ENCODE measurements around the gene RNASE8. TPM values are rescaled to one million over a fixed set of nuclear protein-coding genes. Genes with fewer than 3 reads are reported as not detected.

RNASE8 gene
- total RNA-seq, 1 donor from 2014 or later: not detected

GRCh38 chr14:21072031-21072473 is 14.4 kb downstream of the RNASE8 start:
- Mint-ChIP-seq H3K27ac (ENCODE audit: unreplicated experiment) (peak overlapping the region; percentile 99), H3K4me1 (ENCODE audit: unreplicated experiment) (peaks cover 39% of the 10 kb centered on the region), H3K4me3 (ENCODE audit: unreplicated experiment) (peak overlapping the region; percentile 91), H3K9me3 (ENCODE audit: unreplicated experiment) (no peaks in the 10 kb centered on the region), H3K27me3 (ENCODE audit: unreplicated experiment) (no peaks in the 10 kb centered on the region), H3K36me3 (ENCODE audit: unreplicated experiment) (peaks cover 23% of the 10 kb centered on the region)
- DNase-seq (ENCODE audit: extremely low spot score, unreplicated experiment): no peak
- TF ChIP-seq CTCF (IDR thresholded peaks at IDR 0.05): peak; percentile 28

- H3K36me3 Mint-ChIP-seq (ENCODE audit: unreplicated experiment): peaks cover 29% of the 10 kb centered on the region
- no peak for TF ChIP-seq CTCF (IDR thresholded peaks at IDR 0.05)
- no peaks in the 10 kb centered on the region for H3K27me3 Mint-ChIP-seq (ENCODE audit: unreplicated experiment)
- DNase-seq (ENCODE audit: extremely low spot score, unreplicated experiment): no peak
- H3K4me3 Mint-ChIP-seq (ENCODE audit: unreplicated experiment): peak overlapping the region; percentile 91
- peaks cover 39% of the 10 kb centered on the region for H3K4me1 Mint-ChIP-seq (ENCODE audit: unreplicated experiment)
- no peaks in the 10 kb centered on the region for H3K9me3 Mint-ChIP-seq (ENCODE audit: unreplicated experiment)
- peak overlapping the region; percentile 99 for H3K27ac Mint-ChIP-seq (ENCODE audit: unreplicated experiment)
These were observed 15.2 kb downstream of the RNASE8 start for GRCh38 chr14:21072781-21073339.

GRCh38 chr14:21073921-21074320 is 16.3 kb downstream of the RNASE8 start:
- no peak for TF ChIP-seq CTCF (IDR thresholded peaks at IDR 0.05)
- peaks cover 32% of the 10 kb centered on the region for H3K36me3 Mint-ChIP-seq (ENCODE audit: unreplicated experiment)
- H3K27me3 Mint-ChIP-seq (ENCODE audit: unreplicated experiment): no peaks in the 10 kb centered on the region
- H3K27ac Mint-ChIP-seq (ENCODE audit: unreplicated experiment): no peak overlapping the region
- no peak for DNase-seq (ENCODE audit: extremely low spot score, unreplicated experiment)
- no peak overlapping the region for H3K4me3 Mint-ChIP-seq (ENCODE audit: unreplicated experiment)
- peaks cover 33% of the 10 kb centered on the region for H3K4me1 Mint-ChIP-seq (ENCODE audit: unreplicated experiment)
- H3K9me3 Mint-ChIP-seq (ENCODE audit: unreplicated experiment): no peaks in the 10 kb centered on the region

GRCh38 chr14:21074398-21075272 is 17.0 kb downstream of the RNASE8 start:
- peaks cover 35% of the 10 kb centered on the region for H3K36me3 Mint-ChIP-seq (ENCODE audit: unreplicated experiment)
- peaks cover 26% of the 10 kb centered on the region for H3K4me1 Mint-ChIP-seq (ENCODE audit: unreplicated experiment)
- TF ChIP-seq CTCF (IDR thresholded peaks at IDR 0.05): no peak
- DNase-seq (ENCODE audit: extremely low spot score, unreplicated experiment): no peak
- no peaks in the 10 kb centered on the region for H3K27me3 Mint-ChIP-seq (ENCODE audit: unreplicated experiment)
- no peaks in the 10 kb centered on the region for H3K9me3 Mint-ChIP-seq (ENCODE audit: unreplicated experiment)
- H3K27ac Mint-ChIP-seq (ENCODE audit: unreplicated experiment): peak overlapping the region; percentile 59
- H3K4me3 Mint-ChIP-seq (ENCODE audit: unreplicated experiment): no peak overlapping the region

Data from osteocyte (in vitro differentiated cells).